CD4-positive, alpha-beta T cell (primary cell): ENCODE results near the gene TOMM6. TPM values are rescaled to one million over a fixed set of nuclear protein-coding genes. Genes with fewer than 3 reads are reported as not detected.
"Not testable (repeated sequence)": the region's sequence is repeated elsewhere in the genome, so short reads cannot be mapped to it uniquely, and the experiment has no call there.

Experiments used
- ATAC-seq: fragments of 200-7000 bp; cut with Tn5 transposase; one replicate; pipeline ENCODE4 v1.10.0; 2022; ENCODE audit warnings: mild to moderate bottlenecking; ENCODE audit not compliant: poor library complexity
- CTCF ChIA-PET: fragments of 350-600 bp; sonication (Branson Sonifier 250); formaldehyde crosslinking; loops from one replicate; lab custom pipeline; 2021; ENCODE audit warnings: antibody characterized with exemption, inconsistent platforms; lab: Charles Lee
- POLR2A ChIA-PET: fragments of 350-600 bp; sonication (Branson Sonifier 250); formaldehyde crosslinking; loops from one replicate; lab custom pipeline; 2021; ENCODE audit warnings: antibody characterized with exemption, inconsistent platforms; lab: Charles Lee
- DNase-seq, 14 experiments: peaks; one replicate each; pipeline ENCODE4 v3.0.0-alpha.2; 2013 to 2020; ENCODE audit warnings: mixed read lengths in 2 of 14
- H3K27ac ChIP-seq, 2 donors: one replicate each; pipeline versions ENCODE4 v1.5.1 to v1.7.0; 2013; ENCODE audit warnings: low read length in 2 of 2, low read depth in 1 of 2, mild to moderate bottlenecking in 1 of 2
- H3K27me3 ChIP-seq, 2 experiments: 1 replicate in 1 of 2; 2 replicates in 1 of 2; pipeline versions ENCODE4 v1.6.1 to v1.7.0; 2013; ENCODE audit warnings: low read length in 2 of 2, control low read depth in 1 of 2, mild to moderate bottlenecking in 1 of 2, moderate library complexity in 1 of 2; ENCODE audit not compliant: insufficient read depth in 2 of 2, control insufficient read depth in 1 of 2
- H3K36me3 ChIP-seq: one replicate; pipeline ENCODE4 v1.6.1; 2013; ENCODE audit warnings: low read length, control low read depth; ENCODE audit not compliant: insufficient read depth
- H3K4me1 ChIP-seq: one replicate; pipeline ENCODE4 v1.6.1; 2013; ENCODE audit warnings: low read length, control low read depth; ENCODE audit not compliant: insufficient read depth
- H3K4me3 ChIP-seq: one replicate; pipeline ENCODE4 v1.5.1; 2013; ENCODE audit warnings: mild to moderate bottlenecking, low read length, moderate library complexity
- H3K9me3 ChIP-seq, 2 experiments: 1 replicate in 1 of 2; 2 replicates in 1 of 2; pipeline versions ENCODE4 v1.6.1 to v1.7.0; 2013; ENCODE audit warnings: low read length in 2 of 2, mild to moderate bottlenecking in 2 of 2, control low read depth in 1 of 2, moderate library complexity in 1 of 2; ENCODE audit not compliant: control insufficient read depth in 1 of 2, insufficient read depth in 1 of 2
- H3K27ac Mint-ChIP-seq: one replicate; pipeline ENCODE4 v1.8.0; 2020; ENCODE audit warnings: mixed read lengths
- H3K27me3 Mint-ChIP-seq: one replicate; pipeline ENCODE4 v1.8.0; 2021; ENCODE audit warnings: mixed read lengths
- H3K36me3 Mint-ChIP-seq: one replicate; pipeline ENCODE4 v1.8.0; 2021; ENCODE audit warnings: low read depth, mixed read lengths
- H3K4me1 Mint-ChIP-seq: one replicate; pipeline ENCODE4 v1.8.0; 2021; ENCODE audit warnings: low read depth, mixed read lengths
- H3K4me3 Mint-ChIP-seq: one replicate; pipeline ENCODE4 v1.8.0; 2020; ENCODE audit warnings: mild to moderate bottlenecking, mixed read lengths
- H3K9me3 Mint-ChIP-seq: one replicate; pipeline ENCODE4 v1.8.0; 2020; ENCODE audit warnings: mixed read lengths
- intact Hi-C, 2 experiments: fragments of 100-400 bp; cut with DNase I in 1 of 2; cut with micrococcal nuclease in 1 of 2; formaldehyde crosslinking; loops; one replicate each; pipeline versions ENCODE4 v1.15.1 to v1.9.0; 2023 to 2025; cut with DNase I, micrococcal nuclease
- total RNA-seq, 174 experiments: library from RNA in 2 of 174; stranded (reverse) in 2 of 174; gene quantifications; one replicate each; pipeline ENCODE4 v1.2.3 and lab custom pipeline; 2021 to 2026
- TF ChIP-seq, protein P1 (sequence below): fragments of 200-600 bp; IDR thresholded peaks from one replicate; pipeline ENCODE4 v1.8.0; 2022; ENCODE audit warnings: antibody characterized with exemption, mild to moderate bottlenecking

TOMM6 gene
- total RNA-seq, 2 experiments from 2014 or later: 78.8 to 83.2 TPM

DNA sequence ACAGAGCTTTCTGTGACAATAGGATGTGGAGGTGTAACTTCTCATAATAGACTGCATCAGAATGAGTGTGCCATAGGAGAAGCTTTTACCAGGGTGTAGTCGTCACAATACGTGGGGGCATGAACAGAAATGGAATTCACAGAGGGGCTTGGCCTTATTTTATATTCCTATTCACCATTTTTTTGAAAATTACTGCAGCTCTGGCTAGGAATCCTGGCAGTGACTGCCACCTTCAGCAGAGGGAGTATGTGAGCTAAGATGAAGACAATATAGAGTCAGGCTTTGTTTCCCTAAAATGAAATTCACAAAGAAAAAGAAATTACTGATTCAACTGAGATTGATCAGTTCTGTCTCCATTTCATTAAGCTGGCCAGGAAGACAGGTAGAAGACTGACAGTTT is 13.9 kb downstream of the TOMM6 start:
- ChIA-PET CTCF (interaction anchor here (0.6 to 2.4 kb wide), 4 partner anchors 14 to 243 kb away, joined by 3 to 9 read pairs (median 6); partner anchors contain the start of gene TOMM6), POLR2A (interaction anchor here (0.6 kb wide), 1 partner anchor 15 kb away, joined by 3 read pairs; no protein-coding TSS in a partner anchor)
- no peak overlapping the region for H3K27ac ChIP-seq
- no peak overlapping the region for H3K4me3 ChIP-seq
- H3K9me3 ChIP-seq: no peaks in the 10 kb centered on the region
- peaks cover 3% of the 10 kb centered on the region for H3K36me3 Mint-ChIP-seq
- H3K27ac Mint-ChIP-seq: no peak overlapping the region
- H3K27me3 Mint-ChIP-seq: no peaks in the 10 kb centered on the region
- no peaks in the 10 kb centered on the region for H3K9me3 Mint-ChIP-seq
- intact Hi-C loops: no loop called here
- no peaks in the 10 kb centered on the region for H3K4me1 ChIP-seq
- H3K36me3 ChIP-seq: peaks cover 2% of the 10 kb centered on the region
- no peak overlapping the region for H3K4me3 Mint-ChIP-seq
- no peak for DNase-seq
- ATAC-seq: no peak
- no peaks in the 10 kb centered on the region for H3K27me3 ChIP-seq
- no peaks in the 10 kb centered on the region for H3K4me1 Mint-ChIP-seq
- TF ChIP-seq, protein P1, sequence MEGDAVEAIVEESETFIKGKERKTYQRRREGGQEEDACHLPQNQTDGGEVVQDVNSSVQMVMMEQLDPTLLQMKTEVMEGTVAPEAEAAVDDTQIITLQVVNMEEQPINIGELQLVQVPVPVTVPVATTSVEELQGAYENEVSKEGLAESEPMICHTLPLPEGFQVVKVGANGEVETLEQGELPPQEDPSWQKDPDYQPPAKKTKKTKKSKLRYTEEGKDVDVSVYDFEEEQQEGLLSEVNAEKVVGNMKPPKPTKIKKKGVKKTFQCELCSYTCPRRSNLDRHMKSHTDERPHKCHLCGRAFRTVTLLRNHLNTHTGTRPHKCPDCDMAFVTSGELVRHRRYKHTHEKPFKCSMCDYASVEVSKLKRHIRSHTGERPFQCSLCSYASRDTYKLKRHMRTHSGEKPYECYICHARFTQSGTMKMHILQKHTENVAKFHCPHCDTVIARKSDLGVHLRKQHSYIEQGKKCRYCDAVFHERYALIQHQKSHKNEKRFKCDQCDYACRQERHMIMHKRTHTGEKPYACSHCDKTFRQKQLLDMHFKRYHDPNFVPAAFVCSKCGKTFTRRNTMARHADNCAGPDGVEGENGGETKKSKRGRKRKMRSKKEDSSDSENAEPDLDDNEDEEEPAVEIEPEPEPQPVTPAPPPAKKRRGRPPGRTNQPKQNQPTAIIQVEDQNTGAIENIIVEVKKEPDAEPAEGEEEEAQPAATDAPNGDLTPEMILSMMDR: no peak

- Histone ChIP-seq H3K9me3 (no peaks in the 10 kb centered on the region), H3K27ac (no peak overlapping the region), H3K36me3 (no peaks in the 10 kb centered on the region), H3K27me3 (no peaks in the 10 kb centered on the region), H3K4me3 (no peak overlapping the region), H3K4me1 (no peaks in the 10 kb centered on the region)
- Mint-ChIP-seq H3K4me1 (no peaks in the 10 kb centered on the region), H3K27ac (no peak overlapping the region), H3K9me3 (no peaks in the 10 kb centered on the region), H3K36me3 (no peaks in the 10 kb centered on the region), H3K4me3 (no peak overlapping the region), H3K27me3 (no peaks in the 10 kb centered on the region)
- ChIA-PET POLR2A (interaction anchor here (0.9 kb wide), 1 partner anchor 18 kb away, joined by 4 read pairs; the partner anchor contains the start of gene TOMM6), CTCF (interaction anchor here (0.5 kb wide), 1 partner anchor 1066 kb away, joined by 5 read pairs; no protein-coding TSS in a partner anchor)
- TF ChIP-seq, protein P1: no peak
- DNase-seq (no peak), ATAC-seq (no peak)
- intact Hi-C loops: no loop called here
These were observed 18.6 kb downstream of the TOMM6 start for GRCh38 chr6:41805830-41806774.

GRCh38 chr6:41811095-41811494 is 23.6 kb downstream of the TOMM6 start:
- no peaks in the 10 kb centered on the region for H3K9me3 Mint-ChIP-seq
- H3K4me1 Mint-ChIP-seq: no peaks in the 10 kb centered on the region
- CTCF ChIA-PET: no interaction called here
- H3K27me3 Mint-ChIP-seq: no peaks in the 10 kb centered on the region
- Histone ChIP-seq H3K4me1 (no peaks in the 10 kb centered on the region), H3K27ac (no peak overlapping the region), H3K27me3 (no peaks in the 10 kb centered on the region), H3K4me3 (no peak overlapping the region), H3K36me3 (no peaks in the 10 kb centered on the region), H3K9me3 (no peaks in the 10 kb centered on the region)
- no peak for ATAC-seq
- DNase-seq: no peak
- H3K36me3 Mint-ChIP-seq: no peaks in the 10 kb centered on the region
- no peak overlapping the region for H3K4me3 Mint-ChIP-seq
- intact Hi-C loops: no loop called here
- TF ChIP-seq, protein P1: no peak
- no peak overlapping the region for H3K27ac Mint-ChIP-seq
- POLR2A ChIA-PET: no interaction called here

GRCh38 chr6:41811946-41812345 is 24.5 kb downstream of the TOMM6 start:
- H3K4me3 Mint-ChIP-seq, CTCF ChIA-PET, H3K27ac ChIP-seq, H3K4me1 ChIP-seq, POLR2A ChIA-PET, H3K27ac Mint-ChIP-seq, H3K4me3 ChIP-seq, H3K9me3 ChIP-seq, H3K27me3 ChIP-seq, DNase-seq, H3K36me3 ChIP-seq, intact Hi-C loops, H3K4me1 Mint-ChIP-seq, H3K27me3 Mint-ChIP-seq, H3K9me3 Mint-ChIP-seq, H3K36me3 Mint-ChIP-seq, ATAC-seq: not testable (repeated sequence)
